HG02571 (cell line): ENCODE results near the gene RRP15.

Experiments
- ATAC-seq: cut with Tn5 transposase; IDR thresholded peaks from one replicate; pipeline ENCODE4 v1.9.1; 2021; ENCODE audit warnings: mild to moderate bottlenecking, moderate library complexity; ENCODE audit not compliant: unreplicated experiment

RRP15 gene

GRCh38 chr1:218383681-218384080, 98.6 kb downstream of the RRP15 start:
- no peak for ATAC-seq

GRCh38 chr1:218384581-218384993, 99.5 kb downstream of the RRP15 start:
- no peak for ATAC-seq
